H1 (cell line): Measurements from ENCODE around the gene LRRTM4. TPM values are rescaled to one million over a fixed set of nuclear protein-coding genes. Genes with fewer than 3 reads are reported as not detected.
"Not testable (repeated sequence)": the region's sequence is repeated elsewhere in the genome, so short reads cannot be mapped to it uniquely, and the experiment has no call there.

Experiments used
- CTCF ChIA-PET: fragments of 300-600 bp; sonication (Branson Sonifier 250); formaldehyde crosslinking; loops from one replicate; lab custom pipeline; 2021; ENCODE audit not compliant: partially characterized antibody; lab: Charles Lee
- POLR2A ChIA-PET: fragments of 300-600 bp; sonication (Branson Sonifier 250); formaldehyde crosslinking; loops from one replicate; lab custom pipeline; 2021; ENCODE audit warnings: inconsistent platforms; ENCODE audit not compliant: partially characterized antibody; lab: Charles Lee
- DNase-seq, 2 experiments: peaks; one replicate each; pipeline versions ENCODE4 v3.0.0 to v3.0.0-alpha.2; 2010 to 2022; ENCODE audit warnings: low spot score in 2 of 2, low read depth in 1 of 2, mixed read lengths in 1 of 2
- FAIRE-seq: peaks from 2 replicates; lab custom pipeline; 2011; peaks lifted over from hg19 to GRCh38; lab: Jason Lieb, UNC
- H2AFZ ChIP-seq: 2 replicates; pipeline ENCODE4 v1.8.1; 2012; ENCODE audit warnings: low read length, inconsistent platforms
- H2AK5ac ChIP-seq: 2 replicates; pipeline ENCODE4 v1.6.1; 2013; ENCODE audit warnings: low read depth, low read length
- H2BK120ac ChIP-seq: replicated peaks from 2 replicates; pipeline ENCODE3; 2013; ENCODE audit warnings: low read depth, low read length, inconsistent platforms
- H2BK12ac ChIP-seq: 2 replicates; pipeline ENCODE4 v1.6.1; 2013; ENCODE audit warnings: low read depth, low read length
- H2BK15ac ChIP-seq: 2 replicates; pipeline ENCODE4 v1.6.1; 2013; ENCODE audit warnings: low read length
- H2BK20ac ChIP-seq: 2 replicates; pipeline ENCODE4 v1.6.1; 2013; ENCODE audit warnings: low read length
- H2BK5ac ChIP-seq: 2 replicates; pipeline ENCODE4 v1.6.1; 2013; ENCODE audit warnings: low read depth, low read length
- H3K14ac ChIP-seq: 2 replicates; pipeline ENCODE4 v1.6.1; 2013; ENCODE audit warnings: inconsistent platforms; ENCODE audit not compliant: insufficient read length
- H3K18ac ChIP-seq: 2 replicates; pipeline ENCODE4 v1.6.1; 2013; ENCODE audit warnings: low read length; ENCODE audit errors: extremely low read depth
- H3K23ac ChIP-seq: 2 replicates; pipeline ENCODE4 v1.6.1; 2013; ENCODE audit warnings: inconsistent platforms; ENCODE audit not compliant: insufficient read length
- H3K23me2 ChIP-seq: 2 replicates; pipeline ENCODE4 v1.6.1; 2013; ENCODE audit warnings: low read depth, low read length
- H3K27ac ChIP-seq: 2 replicates; pipeline ENCODE4 v1.6.1; 2011; ENCODE audit warnings: low read depth, low read length, inconsistent platforms
- H3K27me3 ChIP-seq, 4 experiments: replicated peaks in 1 of 4; 1 replicate in 1 of 4; 2 replicates in 3 of 4; pipeline versions ENCODE4 v1.6.1 to v1.8.1; 2011 to 2013; ENCODE audit warnings: low read length in 3 of 4, mild to moderate bottlenecking in 3 of 4, inconsistent platforms in 2 of 4, mixed read lengths in 2 of 4, moderate library complexity in 1 of 4; ENCODE audit not compliant: control insufficient read depth in 3 of 4, insufficient read depth in 3 of 4; ENCODE audit errors: extremely low read depth in 1 of 4
- H3K36me3 ChIP-seq, 4 experiments: 2 replicates each; pipeline versions ENCODE4 v1.6.1 to v1.8.1; 2011 to 2013; ENCODE audit warnings: mild to moderate bottlenecking in 4 of 4, low read length in 3 of 4, moderate library complexity in 2 of 4, control low read depth in 1 of 4, inconsistent platforms in 1 of 4; ENCODE audit not compliant: insufficient read depth in 4 of 4, control insufficient read depth in 2 of 4
- H3K4ac ChIP-seq: replicated peaks from 2 replicates; pipeline ENCODE3; 2013; ENCODE audit warnings: low read length, low read depth, mixed read lengths, inconsistent platforms; ENCODE audit not compliant: insufficient read length
- H3K4me1 ChIP-seq, 4 experiments: replicated peaks in 1 of 4; 1 replicate in 1 of 4; 2 replicates in 3 of 4; pipeline versions ENCODE4 v1.6.1 to v1.8.1; 2011 to 2013; ENCODE audit warnings: low read length in 3 of 4, inconsistent platforms in 2 of 4, mixed read lengths in 1 of 4; ENCODE audit not compliant: insufficient read depth in 4 of 4, control insufficient read depth in 3 of 4
- H3K4me2 ChIP-seq, 2 experiments: 2 replicates each; pipeline versions ENCODE4 v1.6.1 to v1.8.1; 2011 to 2013; ENCODE audit warnings: low read depth in 2 of 2, low read length in 2 of 2, control low read depth in 1 of 2, inconsistent platforms in 1 of 2, mild to moderate bottlenecking in 1 of 2; ENCODE audit not compliant: insufficient read depth in 1 of 2
- H3K4me3 ChIP-seq, 4 experiments: fragments of 200-600, 300-600 bp in 1 of 4; sonication (generic), shearing (Covaris generic), sonication (Bioruptor Twin) in 1 of 4; 2 replicates each; pipeline versions ENCODE4 v1.5.1 to v1.8.1; 2011 to 2016; ENCODE audit warnings: low read length in 4 of 4, low read depth in 3 of 4, control low read depth in 2 of 4, inconsistent platforms in 2 of 4, mild to moderate bottlenecking in 2 of 4, mixed read lengths in 1 of 4, moderate library complexity in 1 of 4; ENCODE audit not compliant: insufficient read depth in 2 of 4; ENCODE audit errors: extremely low read depth in 1 of 4
- H3K56ac ChIP-seq: replicated peaks from 2 replicates; pipeline ENCODE3; 2013; ENCODE audit warnings: low read depth, mild to moderate bottlenecking, mixed read lengths, low read length, inconsistent platforms; ENCODE audit not compliant: insufficient read length
- H3K79me1 ChIP-seq: 2 replicates; pipeline ENCODE4 v1.6.1; 2013; ENCODE audit warnings: low read depth, low read length, control low read depth
- H3K79me2 ChIP-seq, 2 experiments: 2 replicates each; pipeline versions ENCODE4 v1.6.1 to v1.8.1; 2012 to 2013; ENCODE audit warnings: low read length in 2 of 2, mild to moderate bottlenecking in 2 of 2, inconsistent platforms in 1 of 2; ENCODE audit not compliant: insufficient read depth in 2 of 2, control insufficient read depth in 1 of 2
- H3K9ac ChIP-seq, 4 experiments: replicated peaks in 1 of 4; 1 replicate in 1 of 4; 2 replicates in 3 of 4; pipeline versions ENCODE4 v1.6.1 to v1.8.1; 2011 to 2013; ENCODE audit warnings: low read depth in 3 of 4, low read length in 3 of 4, control low read depth in 2 of 4, mild to moderate bottlenecking in 2 of 4, moderate library complexity in 2 of 4, inconsistent platforms in 1 of 4; ENCODE audit errors: extremely low read depth in 1 of 4
- H3K9me3 ChIP-seq, 2 experiments: 2 replicates each; pipeline versions ENCODE4 v1.6.1 to v1.8.1; 2012 to 2013; ENCODE audit warnings: mild to moderate bottlenecking in 2 of 2, moderate library complexity in 2 of 2, control low read depth in 1 of 2, inconsistent platforms in 1 of 2, low read depth in 1 of 2, low read length in 1 of 2, mixed read lengths in 1 of 2; ENCODE audit not compliant: insufficient read depth in 2 of 2
- H4K20me1 ChIP-seq, 2 experiments: replicated peaks in 1 of 2; 2 replicates each; pipeline versions ENCODE3 to v1.8.1; 2011 to 2013; ENCODE audit warnings: inconsistent platforms in 2 of 2, low read length in 2 of 2, mild to moderate bottlenecking in 1 of 2; ENCODE audit not compliant: insufficient read depth in 2 of 2, control insufficient read depth in 1 of 2
- H4K5ac ChIP-seq: 2 replicates; pipeline ENCODE4 v1.6.1; 2013; ENCODE audit warnings: low read length, low read depth, mixed read lengths, inconsistent platforms; ENCODE audit not compliant: insufficient read length
- H4K8ac ChIP-seq: 2 replicates; pipeline ENCODE4 v1.8.0; 2013; ENCODE audit warnings: mild to moderate bottlenecking, moderate library complexity, low read length, inconsistent platforms; ENCODE audit not compliant: insufficient read depth; ENCODE audit errors: extremely low read depth
- H4K91ac ChIP-seq: replicated peaks from 2 replicates; pipeline ENCODE3; 2013; ENCODE audit warnings: low read length, mixed read lengths, inconsistent platforms; ENCODE audit not compliant: insufficient read length
- ASH2L ChIP-seq: fragments of 200-600, 300-600 bp; sonication (generic); IDR thresholded peaks from one replicate; pipeline ENCODE4 v1.7.1; 2017; ENCODE audit warnings: low read length
- whole genome bisulfite sequencing, 2 experiments: shearing (Covaris generic) in 1 of 2; methylation state at CpG; one replicate each; pipeline versions ENCODE4 v1.1.6 to v1.1.7; 2013 to 2015; ENCODE audit warnings: low lambda C conversion rate in 2 of 2, mixed read lengths in 2 of 2, inconsistent platforms in 1 of 2, low coverage in 1 of 2, missing lambda C conversion rate in 1 of 2; ENCODE audit not compliant: insufficient replicate concordance in 2 of 2, insufficient coverage in 1 of 2, insufficient read length in 1 of 2; ENCODE audit errors: extremely low coverage in 1 of 2, missing lambda C conversion rate in 1 of 2; 5-methylcytosine and 5-hydroxymethylcytosine counted together
- polyA plus RNA-seq, 7 experiments: library from polyadenylated mRNA; depleted of rRNA in 3 of 7; stranded (reverse) in 5 of 7; unstranded in 2 of 7; fragments of >200 nt in 5 of 7; fragments of 200-250 nt in 2 of 7; gene quantifications; 1 replicate in 5 of 7; 2 replicates in 1 of 7; 4 replicates in 1 of 7; pipeline versions ENCODE4 v1.2.1 to v1.2.3, GENCODE V29; 2011 to 2013; ENCODE audit warnings: missing spikeins in 2 of 7, mixed read lengths in 2 of 7
- total RNA-seq: library from RNA; stranded (reverse); fragmentation: NEBNext Ultra II Directional; extraction: Animal tissue kit (Norgen Biotek cat#: 25700); gene quantifications from 2 replicates; pipeline ENCODE4 v1.2.1, GENCODE V29; 2021

LRRTM4 gene
- total and polyA plus RNA-seq, 2 of the 8 experiments (the other 6 are each of a cell fraction or from before 2014, with no cell fraction given), result 3.6 to 9.5 TPM

DNA sequence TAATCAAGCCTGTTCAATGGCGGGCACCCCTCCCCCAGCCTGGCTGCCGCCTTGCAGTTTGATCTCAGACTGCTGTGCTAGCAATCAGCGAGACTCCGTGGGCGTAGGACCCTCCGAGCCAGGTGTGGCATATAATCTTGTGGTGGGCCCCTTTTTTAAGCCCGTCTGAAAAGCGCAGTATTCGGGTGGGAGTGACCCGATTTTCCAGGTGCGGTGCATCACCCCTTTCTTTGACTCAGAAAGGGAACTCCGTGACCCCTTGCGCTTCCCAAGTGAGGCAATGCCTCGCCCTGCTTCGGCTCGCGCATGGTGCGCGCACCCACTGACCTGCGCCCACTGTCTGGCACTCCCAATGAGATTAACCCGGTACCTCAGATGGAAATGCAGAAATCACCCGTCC is 740.9 kb downstream of the LRRTM4 start:
- H2BK20ac ChIP-seq, H2BK120ac ChIP-seq, H3K23ac ChIP-seq, H3K36me3 ChIP-seq, H3K79me2 ChIP-seq, H2BK5ac ChIP-seq, H4K5ac ChIP-seq, H3K14ac ChIP-seq, H3K4me1 ChIP-seq, H3K23me2 ChIP-seq, H3K4ac ChIP-seq, H3K27ac ChIP-seq, H3K9me3 ChIP-seq, H3K56ac ChIP-seq, H4K91ac ChIP-seq, FAIRE-seq, H2BK15ac ChIP-seq, H3K79me1 ChIP-seq, H2AFZ ChIP-seq, H3K27me3 ChIP-seq, H2AK5ac ChIP-seq, H4K20me1 ChIP-seq, H3K18ac ChIP-seq, H2BK12ac ChIP-seq: not testable (repeated sequence)
- peak; percentile 43 for TF ChIP-seq ASH2L
- peak overlapping the region in 1 of 4 experiments; percentile 45; a peak in 2 of 8 replicates for H3K4me3 ChIP-seq
- DNase-seq, result peak in 1 of 2 experiments; percentile 62
- 73% methylated on average over 22 of the region's 22 CpGs; no CpG with 5 or more reads in 1 of the 2 experiments for WGBS, 2 experiments
- POLR2A ChIA-PET, result interaction anchor here (0.7 kb wide), 1 partner anchor 28 kb away, joined by 3 read pairs; no protein-coding TSS in a partner anchor
- CTCF ChIA-PET, result interaction anchor here (1.1 kb wide), 1 partner anchor 20 kb away, joined by 4 read pairs; no protein-coding TSS in a partner anchor
- peak overlapping the region; percentile 51; the same call in 1 of the 2 replicates for H4K8ac ChIP-seq
- H3K4me2 ChIP-seq, result peak overlapping the region; percentile 33 to 53; a peak in 3 of 4 replicates
- H3K9ac ChIP-seq, result peak overlapping the region in 1 of 4 experiments; percentile 32; a peak in 1 of 7 replicates
